ENCODE results near the gene KCTD15.

The KCTD15 gene

GRCh38 chr19:33789344-33789743, 7.3 kb upstream of the KCTD15 start:
- DNase-seq (ENCODE audit: low spot score) (no peak), ATAC-seq (ENCODE audit: low read depth) (no peak)
- H3K4me1 ChIP-seq (ENCODE audit: insufficient read depth, poor library complexity, severe bottlenecking) = no peaks in the 10 kb centered on the region
- TF ChIP-seq, protein P1, sequence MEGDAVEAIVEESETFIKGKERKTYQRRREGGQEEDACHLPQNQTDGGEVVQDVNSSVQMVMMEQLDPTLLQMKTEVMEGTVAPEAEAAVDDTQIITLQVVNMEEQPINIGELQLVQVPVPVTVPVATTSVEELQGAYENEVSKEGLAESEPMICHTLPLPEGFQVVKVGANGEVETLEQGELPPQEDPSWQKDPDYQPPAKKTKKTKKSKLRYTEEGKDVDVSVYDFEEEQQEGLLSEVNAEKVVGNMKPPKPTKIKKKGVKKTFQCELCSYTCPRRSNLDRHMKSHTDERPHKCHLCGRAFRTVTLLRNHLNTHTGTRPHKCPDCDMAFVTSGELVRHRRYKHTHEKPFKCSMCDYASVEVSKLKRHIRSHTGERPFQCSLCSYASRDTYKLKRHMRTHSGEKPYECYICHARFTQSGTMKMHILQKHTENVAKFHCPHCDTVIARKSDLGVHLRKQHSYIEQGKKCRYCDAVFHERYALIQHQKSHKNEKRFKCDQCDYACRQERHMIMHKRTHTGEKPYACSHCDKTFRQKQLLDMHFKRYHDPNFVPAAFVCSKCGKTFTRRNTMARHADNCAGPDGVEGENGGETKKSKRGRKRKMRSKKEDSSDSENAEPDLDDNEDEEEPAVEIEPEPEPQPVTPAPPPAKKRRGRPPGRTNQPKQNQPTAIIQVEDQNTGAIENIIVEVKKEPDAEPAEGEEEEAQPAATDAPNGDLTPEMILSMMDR (IDR thresholded peaks at IDR 0.05; ENCODE audit: poor library complexity, severe bottlenecking) = no peak
- H3K27ac ChIP-seq (ENCODE audit: poor library complexity, severe bottlenecking) = no peak overlapping the region
- H3K4me3 ChIP-seq (ENCODE audit: severe bottlenecking) = no peak overlapping the region
- no peaks in the 10 kb centered on the region for H3K27me3 ChIP-seq (ENCODE audit: insufficient read depth, poor library complexity, severe bottlenecking)
- no peaks in the 10 kb centered on the region for H3K36me3 ChIP-seq (ENCODE audit: low read depth)
- no peaks in the 10 kb centered on the region for H3K9me3 ChIP-seq (ENCODE audit: severe bottlenecking)

DNA sequence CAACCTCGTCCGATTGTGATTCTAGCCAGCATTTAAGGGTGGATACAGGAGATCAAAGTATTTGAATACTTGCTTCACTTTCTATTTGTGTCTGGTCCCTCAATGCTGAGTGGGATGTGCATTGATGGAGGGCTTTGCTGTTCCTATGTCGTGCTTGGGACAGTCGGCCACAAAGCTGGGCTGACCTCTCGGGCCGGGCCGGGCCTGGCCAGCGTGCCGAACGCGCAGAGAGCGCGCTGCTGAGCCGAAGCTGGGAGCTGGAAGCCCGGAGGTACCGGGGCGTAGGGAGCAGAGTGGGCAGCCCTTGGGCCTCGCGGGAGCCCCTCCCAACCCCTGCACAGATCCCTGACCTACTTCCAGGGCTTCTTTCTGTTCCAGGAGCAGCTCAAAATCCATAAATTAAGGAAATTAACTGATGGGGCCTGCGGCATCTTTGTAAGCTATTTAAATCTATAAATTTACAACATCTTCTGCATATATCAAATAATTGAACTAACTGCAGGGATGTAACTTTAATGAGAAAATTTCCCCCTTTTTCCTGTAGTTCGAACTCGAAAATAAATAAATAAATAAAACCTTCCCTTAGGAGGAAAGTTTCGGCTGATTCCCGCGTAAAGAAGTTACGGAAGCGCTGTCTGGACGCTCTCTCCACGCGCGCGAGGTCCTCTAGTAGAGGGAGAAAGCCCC, 1.8 kb upstream of the KCTD15 start:
- no peak for ATAC-seq (ENCODE audit: low read depth)
- Histone ChIP-seq H3K27ac (ENCODE audit: poor library complexity, severe bottlenecking) (peak overlapping the region; percentile 80), H3K4me1 (ENCODE audit: insufficient read depth, poor library complexity, severe bottlenecking) (no peaks in the 10 kb centered on the region), H3K36me3 (ENCODE audit: low read depth) (peaks cover 7% of the 10 kb centered on the region; the same call in 1 of the 2 replicates), H3K4me3 (ENCODE audit: severe bottlenecking) (peak overlapping the region; percentile 82), H3K27me3 (ENCODE audit: insufficient read depth, poor library complexity, severe bottlenecking) (no peaks in the 10 kb centered on the region), H3K9me3 (ENCODE audit: severe bottlenecking) (no peaks in the 10 kb centered on the region)
- DNase-seq (ENCODE audit: low spot score) = no peak
- TF ChIP-seq, protein P1 (IDR thresholded peaks at IDR 0.05; ENCODE audit: poor library complexity, severe bottlenecking) = no peak

DNA sequence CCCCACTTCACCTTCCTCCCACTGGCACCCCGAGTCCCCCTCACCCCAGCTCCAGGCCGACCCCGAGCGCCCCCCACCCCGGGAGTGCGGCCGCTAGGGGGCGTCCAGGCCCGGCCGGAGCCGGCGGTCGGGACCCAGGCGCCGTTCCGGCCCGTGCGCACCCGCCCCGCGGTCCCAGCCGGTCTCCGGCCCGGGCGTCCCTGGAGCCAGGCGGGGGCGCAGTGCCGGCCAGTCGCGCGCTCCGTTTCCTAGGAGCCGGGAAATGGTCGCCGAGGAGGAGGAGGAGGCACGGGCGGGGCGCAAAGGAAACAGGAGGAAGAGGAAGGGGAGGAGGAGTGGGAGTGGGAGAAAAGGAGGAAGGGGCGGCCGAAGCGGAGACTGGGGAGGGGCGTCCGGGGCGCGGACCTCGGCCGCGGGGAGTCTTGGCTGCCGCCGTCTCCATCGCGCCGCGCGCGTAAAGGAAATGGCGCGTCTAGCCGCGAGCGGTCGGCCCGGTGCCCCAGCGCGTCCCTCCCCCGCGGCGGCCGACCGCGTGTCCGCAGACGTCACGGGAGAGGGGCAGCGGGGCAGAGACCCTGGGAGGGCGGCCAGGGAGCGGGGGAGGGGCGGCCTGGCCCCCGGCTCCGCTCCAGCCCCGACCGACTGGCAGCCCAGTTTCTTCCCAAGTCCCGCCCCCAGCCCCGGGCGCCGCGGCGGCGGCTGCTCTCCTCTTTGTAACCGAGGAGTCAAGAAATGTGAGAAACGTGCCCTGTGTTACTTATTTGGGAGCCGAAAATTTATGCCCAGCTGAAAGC, 1.1 kb upstream of the KCTD15 start:
- DNase-seq (ENCODE audit: low spot score) (no peak), ATAC-seq (ENCODE audit: low read depth) (peak; percentile 74)
- Histone ChIP-seq H3K4me3 (ENCODE audit: severe bottlenecking) (peak overlapping the region; percentile 82), H3K27me3 (ENCODE audit: insufficient read depth, poor library complexity, severe bottlenecking) (no peaks in the 10 kb centered on the region), H3K4me1 (ENCODE audit: insufficient read depth, poor library complexity, severe bottlenecking) (no peaks in the 10 kb centered on the region), H3K27ac (ENCODE audit: poor library complexity, severe bottlenecking) (peak overlapping the region; percentile 80), H3K36me3 (ENCODE audit: low read depth) (peaks cover 7% of the 10 kb centered on the region; the same call in 1 of the 2 replicates), H3K9me3 (ENCODE audit: severe bottlenecking) (no peaks in the 10 kb centered on the region)
- TF ChIP-seq, protein P1 (IDR thresholded peaks at IDR 0.05; ENCODE audit: poor library complexity, severe bottlenecking) = peak; percentile 98

- Histone ChIP-seq H3K9me3 (ENCODE audit: severe bottlenecking) (no peaks in the 10 kb centered on the region), H3K4me3 (ENCODE audit: severe bottlenecking) (peak overlapping the region; percentile 82), H3K36me3 (ENCODE audit: low read depth) (peaks cover 22% of the 10 kb centered on the region), H3K27ac (ENCODE audit: poor library complexity, severe bottlenecking) (no peak overlapping the region), H3K27me3 (ENCODE audit: insufficient read depth, poor library complexity, severe bottlenecking) (no peaks in the 10 kb centered on the region), H3K4me1 (ENCODE audit: insufficient read depth, poor library complexity, severe bottlenecking) (no peaks in the 10 kb centered on the region)
- no peak for DNase-seq (ENCODE audit: low spot score)
- TF ChIP-seq, protein P1 (IDR thresholded peaks at IDR 0.05; ENCODE audit: poor library complexity, severe bottlenecking) = no peak
- no peak for ATAC-seq (ENCODE audit: low read depth)
Measured at GRCh38 chr19:33797802-33798671, 1.4 kb downstream of the KCTD15 start.
